ENCODE data around the gene DOCK3.

DNA sequence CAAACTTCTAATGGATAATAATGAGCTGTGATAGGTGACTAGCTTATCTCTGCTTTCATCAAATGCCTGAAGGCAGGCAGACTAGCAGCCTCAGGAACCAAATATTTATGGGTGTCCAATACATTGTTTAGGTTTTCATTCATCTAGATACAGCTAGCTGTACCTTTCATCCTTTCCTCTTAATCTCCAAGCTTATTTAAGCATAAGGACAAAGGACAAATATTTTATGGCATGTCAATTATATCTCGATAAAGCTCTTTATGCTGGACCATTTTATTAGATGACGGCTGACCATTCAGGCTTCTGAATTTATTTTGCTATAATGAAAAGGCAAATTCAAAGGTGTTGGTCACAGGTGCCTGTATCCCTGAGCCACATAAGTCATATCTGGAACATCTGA lies 733.3 kb downstream of the DOCK3 start:
- TF ChIP-seq JUND (IDR thresholded peaks at IDR 0.05; ENCODE audit: low read depth, low read length), result no peak
- TF ChIP-seq, protein P1, sequence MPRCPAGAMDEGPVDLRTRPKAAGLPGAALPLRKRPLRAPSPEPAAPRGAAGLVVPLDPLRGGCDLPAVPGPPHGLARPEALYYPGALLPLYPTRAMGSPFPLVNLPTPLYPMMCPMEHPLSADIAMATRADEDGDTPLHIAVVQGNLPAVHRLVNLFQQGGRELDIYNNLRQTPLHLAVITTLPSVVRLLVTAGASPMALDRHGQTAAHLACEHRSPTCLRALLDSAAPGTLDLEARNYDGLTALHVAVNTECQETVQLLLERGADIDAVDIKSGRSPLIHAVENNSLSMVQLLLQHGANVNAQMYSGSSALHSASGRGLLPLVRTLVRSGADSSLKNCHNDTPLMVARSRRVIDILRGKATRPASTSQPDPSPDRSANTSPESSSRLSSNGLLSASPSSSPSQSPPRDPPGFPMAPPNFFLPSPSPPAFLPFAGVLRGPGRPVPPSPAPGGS (IDR thresholded peaks at IDR 0.05; ENCODE audit: borderline replicate concordance, insufficient read depth, low read depth, low read length, poor library complexity, severe bottlenecking), result no peak
- TF ChIP-seq, protein P2, sequence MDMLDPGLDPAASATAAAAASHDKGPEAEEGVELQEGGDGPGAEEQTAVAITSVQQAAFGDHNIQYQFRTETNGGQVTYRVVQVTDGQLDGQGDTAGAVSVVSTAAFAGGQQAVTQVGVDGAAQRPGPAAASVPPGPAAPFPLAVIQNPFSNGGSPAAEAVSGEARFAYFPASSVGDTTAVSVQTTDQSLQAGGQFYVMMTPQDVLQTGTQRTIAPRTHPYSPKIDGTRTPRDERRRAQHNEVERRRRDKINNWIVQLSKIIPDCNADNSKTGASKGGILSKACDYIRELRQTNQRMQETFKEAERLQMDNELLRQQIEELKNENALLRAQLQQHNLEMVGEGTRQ (IDR thresholded peaks at IDR 0.05; ENCODE audit: borderline replicate concordance, low read depth, low read length), result no peak
